T1000 (cell line): ENCODE results near the gene MMUT.
A peak's percentile ranks its signal among the peaks of the same experiment; 100 is the strongest.
"Not testable (repeated sequence)": the region's sequence is repeated elsewhere in the genome, so short reads cannot be mapped to it uniquely, and the experiment has no call there.

Experiments
- DNase-seq: peaks from one replicate; lab custom pipeline; 2025; ENCODE audit warnings: mixed read lengths; lab: John Stamatoyannopoulos, UW

MMUT gene

GRCh38 chr6:49423817-49424216 lies 39.2 kb downstream of the MMUT start:
- DNase-seq, result no peak

DNA sequence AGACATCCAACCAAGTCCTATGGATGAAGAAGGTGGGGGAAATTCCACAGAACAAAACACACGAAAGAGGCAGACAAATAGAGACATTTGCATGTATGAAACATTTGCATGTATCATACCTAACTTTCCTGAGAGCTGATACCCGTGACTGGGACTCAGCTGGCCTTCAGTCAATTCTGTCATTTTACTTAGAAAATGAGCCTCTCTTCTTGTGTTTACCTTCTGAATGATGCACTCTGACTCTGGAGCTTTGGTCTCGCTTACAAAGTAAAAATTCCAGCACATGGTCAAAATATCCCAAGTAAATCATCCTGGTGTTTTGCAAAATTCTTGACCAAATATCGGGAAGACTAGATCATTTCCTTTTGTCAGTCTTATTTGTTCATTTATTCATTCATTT lies 46.9 kb downstream of the MMUT start:
- no peak for DNase-seq

GRCh38 chr6:49415358-49415757 lies 47.7 kb downstream of the MMUT start:
- no peak for DNase-seq

DNA sequence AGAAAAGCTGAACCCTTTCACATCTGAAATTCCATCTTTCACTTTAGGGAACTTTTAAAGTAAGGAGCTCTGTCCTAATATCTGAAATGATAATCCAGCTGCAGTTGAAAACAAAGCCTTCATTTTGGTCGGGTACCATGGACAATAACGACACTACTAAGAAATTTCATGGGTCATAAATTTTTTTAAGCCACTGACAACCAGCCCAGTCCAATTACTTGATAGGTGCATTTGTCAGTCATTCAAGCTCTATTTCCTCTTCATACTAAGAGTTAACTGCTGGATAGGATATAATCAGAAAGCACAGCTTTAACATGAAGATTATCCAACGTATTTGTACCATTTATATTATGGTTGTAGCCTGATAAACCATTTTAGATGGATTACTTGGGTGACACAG lies 52.5 kb downstream of the MMUT start:
- no peak for DNase-seq

DNA sequence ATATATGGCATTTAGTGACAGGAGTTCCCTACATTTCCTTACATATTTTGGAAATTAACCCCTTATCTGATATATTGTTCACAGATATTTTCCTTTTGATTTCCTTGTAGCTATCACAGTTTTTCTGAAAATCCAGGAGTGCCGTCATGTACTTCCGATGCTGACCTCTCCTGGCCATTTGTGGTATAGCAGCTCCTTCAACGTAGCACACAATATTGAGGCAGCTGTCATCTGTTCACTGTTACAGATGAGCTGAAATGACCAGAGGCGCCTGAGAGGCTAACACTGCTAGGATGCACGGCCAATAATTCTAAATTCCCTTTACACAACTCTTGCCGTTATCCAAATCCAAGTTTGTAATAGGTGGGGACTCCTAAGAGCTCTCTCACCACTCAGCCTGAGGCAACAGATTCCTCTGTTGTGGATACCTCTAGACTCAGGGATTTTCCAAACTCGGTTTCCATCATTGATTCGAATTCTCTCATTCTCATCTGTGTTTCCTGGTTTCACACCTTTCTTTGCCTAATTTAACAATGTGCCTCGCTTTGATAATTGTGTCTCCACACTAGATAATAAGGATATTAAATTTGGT lies 53.0 kb downstream of the MMUT start:
- peak; percentile 73 for DNase-seq

DNA sequence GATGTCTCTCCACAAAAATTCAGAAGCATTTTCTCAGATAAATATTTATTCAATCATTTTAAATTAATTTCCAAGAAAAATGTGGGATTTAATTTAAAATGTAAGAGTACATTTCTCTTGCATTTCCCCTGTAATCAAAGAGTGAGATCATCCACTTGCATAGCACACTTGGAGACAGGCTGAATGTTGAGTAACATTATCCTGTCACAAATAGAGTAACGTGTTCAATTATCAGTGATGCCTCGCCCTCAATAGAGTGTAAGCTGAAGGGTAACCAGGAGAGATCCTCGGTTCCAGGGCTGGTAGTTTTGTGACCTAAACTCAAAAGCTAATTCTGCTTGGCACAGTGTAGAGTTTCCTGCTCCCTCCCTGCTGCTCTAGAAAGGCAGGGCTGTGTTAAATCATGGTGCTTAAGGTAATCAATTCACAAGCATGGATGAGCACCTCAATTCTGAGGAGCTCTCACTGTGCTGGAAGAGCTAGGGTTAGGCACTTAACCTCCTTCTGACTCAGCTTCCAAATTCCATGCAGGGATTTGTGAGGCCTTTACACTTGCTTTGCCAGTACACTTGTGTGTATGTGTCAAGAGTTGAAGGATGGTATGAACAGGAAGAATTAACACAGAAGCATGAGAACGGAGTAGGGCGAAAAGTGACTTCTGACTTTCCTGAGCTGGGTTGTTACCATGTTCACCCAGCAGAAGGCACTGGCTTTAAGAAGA lies 56.6 kb downstream of the MMUT start:
- no peak for DNase-seq

DNA sequence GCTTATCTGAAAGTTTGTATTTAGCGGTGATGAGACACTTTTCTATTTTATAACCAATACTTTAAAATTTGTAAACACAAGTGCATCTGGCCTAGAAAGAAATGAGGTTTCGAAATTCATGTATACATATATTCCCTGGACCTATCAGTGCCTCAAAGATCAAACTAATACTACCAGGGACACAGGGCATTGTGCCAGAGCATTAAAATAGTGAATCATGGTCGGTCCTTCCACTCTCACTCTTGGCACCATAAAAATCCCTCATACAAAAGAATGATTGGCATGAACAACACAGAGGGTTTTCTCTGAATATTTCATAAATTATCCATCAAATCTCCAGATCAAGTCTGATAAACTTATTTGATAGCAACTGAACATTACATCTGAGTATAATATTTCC lies 62.0 kb downstream of the MMUT start:
- DNase-seq, result no peak

- not testable (repeated sequence) for DNase-seq
Measured at GRCh38 chr6:49386667-49387508, 76.2 kb downstream of the MMUT start.

DNA sequence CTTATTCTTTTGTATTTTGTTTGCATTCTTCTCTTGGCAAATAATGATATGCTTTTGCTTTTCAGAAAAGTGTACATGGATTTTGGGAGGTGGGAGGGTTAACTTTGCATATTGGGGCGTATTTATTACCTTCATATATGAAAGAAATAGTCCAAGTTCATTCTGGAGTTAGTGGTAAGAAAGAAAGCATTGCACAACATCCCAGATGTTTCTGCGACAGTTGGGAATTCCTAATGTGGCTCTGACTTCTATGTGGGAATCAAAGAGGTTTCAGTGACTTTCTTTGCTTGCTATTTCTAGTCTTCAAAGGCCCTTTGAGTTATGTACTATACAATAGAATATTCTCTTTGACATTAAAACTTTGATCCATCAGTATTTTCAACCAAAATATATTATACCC lies 78.1 kb downstream of the MMUT start:
- DNase-seq, result no peak
